ENCODE measurements around the gene TXNL4B.

- no peak for TF ChIP-seq CTCF (IDR thresholded peaks at IDR 0.05; ENCODE audit: low read depth, low read length)
- TF ChIP-seq MAX (IDR thresholded peaks at IDR 0.05; ENCODE audit: low read depth, low read length): no peak
- no peak for TF ChIP-seq POLR2A (IDR thresholded peaks at IDR 0.05; ENCODE audit: extremely low read depth, insufficient read length)
- no peak for TF ChIP-seq MYC (IDR thresholded peaks at IDR 0.05; ENCODE audit: low read depth, low read length)
Observed at GRCh38 chr16:72139908-72140307, 46.5 kb upstream of the TXNL4B start.
